NCI-H2029 (cell line): ENCODE measurements around the gene NOX5.

ENCODE experiments used
- DNase-seq: peaks from one replicate; lab custom pipeline; 2025; lab: John Stamatoyannopoulos, UW

NOX5 gene

GRCh38 chr15:69081310-69082004 is 67.0 kb downstream of the NOX5 start:
- DNase-seq: no peak

GRCh38 chr15:69082021-69082502 is 67.6 kb downstream of the NOX5 start:
- DNase-seq: no peak

- no peak for DNase-seq
Observed at GRCh38 chr15:69082554-69082953, 68.1 kb downstream of the NOX5 start.

GRCh38 chr15:69084404-69085030 is 70.0 kb downstream of the NOX5 start:
- no peak for DNase-seq

GRCh38 chr15:69085325-69086081 is 71.0 kb downstream of the NOX5 start:
- no peak for DNase-seq

GRCh38 chr15:69086427-69087204 is 72.1 kb downstream of the NOX5 start:
- DNase-seq: no peak

GRCh38 chr15:69087366-69087976 is 73.0 kb downstream of the NOX5 start:
- no peak for DNase-seq

- no peak for DNase-seq
Observed at GRCh38 chr15:69088300-69088965, 73.9 kb downstream of the NOX5 start.

- DNase-seq: no peak
Observed at GRCh38 chr15:69089258-69089657, 74.8 kb downstream of the NOX5 start.

- DNase-seq: no peak
Observed at GRCh38 chr15:69090197-69090948, 75.9 kb downstream of the NOX5 start.

- no peak for DNase-seq
Observed at GRCh38 chr15:69091654-69092053, 77.2 kb downstream of the NOX5 start.

- DNase-seq: no peak
Observed at GRCh38 chr15:69092159-69092558, 77.7 kb downstream of the NOX5 start.

- no peak for DNase-seq
Observed at GRCh38 chr15:69093127-69093526, 78.6 kb downstream of the NOX5 start.

- DNase-seq: no peak
Observed at GRCh38 chr15:69093614-69094013, 79.1 kb downstream of the NOX5 start.

- DNase-seq: no peak
Observed at GRCh38 chr15:69094124-69094921, 79.8 kb downstream of the NOX5 start.

GRCh38 chr15:69095274-69095673 is 80.8 kb downstream of the NOX5 start:
- no peak for DNase-seq

- no peak for DNase-seq
Observed at GRCh38 chr15:69096196-69096595, 81.7 kb downstream of the NOX5 start.

- no peak for DNase-seq
Observed at GRCh38 chr15:69096626-69097025, 82.1 kb downstream of the NOX5 start.

GRCh38 chr15:69098771-69099170 is 84.3 kb downstream of the NOX5 start:
- DNase-seq: no peak

- DNase-seq: no peak
Observed at GRCh38 chr15:69099941-69100340, 85.4 kb downstream of the NOX5 start.
